A549 (cell line): ENCODE data around the gene SLC40A1. TPM values are rescaled to one million over a fixed set of nuclear protein-coding genes. Genes with fewer than 3 reads are reported as not detected.

Source experiments
- ATAC-seq, 2 experiments: fragments of 200-7000 bp in 1 of 2; fragments of >200 bp in 1 of 2; cut with Nextera tagmentation in 1 of 2; cut with Tn5 transposase in 1 of 2; 3 replicates each; pipeline versions ENCODE4 v1.8.0 to v1.9.1; 2018 to 2020; ENCODE audit warnings: mild to moderate bottlenecking in 1 of 2, moderate library complexity in 1 of 2
- CTCF ChIA-PET: fragments of 300-600 bp; sonication (Branson Sonifier 250); formaldehyde crosslinking; extraction: SDS; loops from one replicate; lab custom pipeline; 2021; ENCODE audit warnings: antibody characterized with exemption, inconsistent platforms; lab: Yijun Ruan, JAX
- POLR2A ChIA-PET: fragments of 350-600 bp; formaldehyde crosslinking; extraction: SDS; loops from one replicate; lab custom pipeline; 2021; ENCODE audit warnings: antibody characterized with exemption, inconsistent platforms; lab: Yijun Ruan, JAX
- DNase-seq, 2 experiments: peaks; one replicate each; pipeline versions ENCODE4 v3.0.0 to v3.0.0-alpha.2; 2011 to 2016; ENCODE audit warnings: low read depth in 1 of 2, low spot score in 1 of 2
- FAIRE-seq: peaks from 2 replicates; lab custom pipeline; 2011; peaks lifted over from hg19 to GRCh38; lab: Jason Lieb, UNC
- H3K27ac ChIP-seq, 2 experiments: fragments of >200 bp; sonication (Bioruptor Twin); formaldehyde crosslinking; 3 replicates each; pipeline ENCODE4 v1.5.1; 2016 to 2017
- H3K4me1 ChIP-seq: fragments of >200 bp; sonication (Bioruptor Twin); formaldehyde crosslinking; 3 replicates; pipeline ENCODE4 v1.6.1; 2016
- H3K4me2 ChIP-seq: fragments of >200 bp; sonication (Bioruptor Twin); formaldehyde crosslinking; 3 replicates; pipeline ENCODE4 v1.6.1; 2016
- H3K4me3 ChIP-seq: fragments of >200 bp; sonication (Bioruptor Twin); formaldehyde crosslinking; 3 replicates; pipeline ENCODE4 v1.5.1; 2016
- H3K9me3 ChIP-seq: fragments of >200 bp; sonication (Bioruptor Twin); formaldehyde crosslinking; 3 replicates; pipeline ENCODE4 v1.6.1; 2016
- FOSB ChIP-seq: fragments of 250-450 bp; sonication (Bioruptor Pico); IDR thresholded peaks from 2 replicates; pipeline ENCODE4 v1.5.0; 2020; ENCODE audit warnings: mild to moderate bottlenecking, moderate library complexity
- MAFK ChIP-seq: fragments of 450-650 bp; IDR thresholded peaks from 2 replicates; pipeline ENCODE4 v1.6.1; 2014; ENCODE audit not compliant: partially characterized antibody
- WGBS: methylation state at CpG from one replicate; pipeline ENCODE4 v1.1.6; 2017; ENCODE audit errors: missing lambda C conversion rate; 5-methylcytosine and 5-hydroxymethylcytosine counted together
- polyA plus RNA-seq, 4 experiments: library from polyadenylated mRNA; depleted of rRNA in 3 of 4; stranded (reverse); fragments of >200 nt; fragmentation: RNase III in 1 of 4; extraction: RNeasy Plus Mini Kit Qiagen cat#74134 plus additional on column Dnase treatment in 1 of 4; gene quantifications; 2 replicates in 3 of 4; 3 replicates in 1 of 4; pipeline ENCODE4 v1.2.3, GENCODE V29; 2011 to 2017

SLC40A1 gene
- polyA plus RNA-seq, 2 of the 4 experiments (the other 2 are of a cell fraction) = 8.2 to 12.3 TPM

DNA sequence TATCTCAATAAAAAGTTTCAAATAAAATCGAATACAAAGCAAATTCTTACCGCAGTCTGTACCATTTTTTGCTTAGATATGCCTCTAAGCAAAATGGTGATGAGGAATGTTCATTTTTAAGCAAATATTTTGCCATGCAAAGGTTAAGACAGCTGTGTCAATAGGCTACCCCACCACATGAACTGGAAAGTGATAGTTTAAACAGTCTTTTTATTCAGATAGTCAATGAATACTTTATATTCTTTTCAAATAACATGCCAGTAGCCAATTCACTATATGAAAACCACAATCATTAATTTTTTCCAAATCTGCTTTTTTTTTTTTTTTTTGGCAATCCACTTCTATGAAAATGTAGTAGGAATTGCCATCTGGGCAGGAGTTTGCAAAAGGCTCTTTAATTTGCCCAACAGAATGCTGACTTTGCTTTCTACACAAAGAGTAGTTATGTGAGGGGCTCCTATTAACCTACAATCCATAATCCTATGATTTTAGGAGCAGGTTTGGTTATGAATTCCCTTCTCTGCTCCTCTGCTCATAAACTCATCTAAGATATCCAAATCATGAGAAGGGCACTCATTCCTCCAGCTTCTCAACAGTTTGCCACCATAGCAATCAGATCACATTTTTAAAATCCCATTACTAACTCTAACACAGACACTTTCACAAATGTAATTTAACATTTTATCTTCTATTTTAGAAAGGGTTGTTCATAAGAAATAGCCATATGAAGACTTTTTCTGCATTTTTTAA lies 69.2 kb downstream of the SLC40A1 start:
- Histone ChIP-seq H3K4me2 (no peak overlapping the region), H3K27ac (no peak overlapping the region), H3K4me3 (no peak overlapping the region), H3K4me1 (peaks cover 7% of the 10 kb centered on the region; the same call in 2 of the 3 replicates), H3K9me3 (no peaks in the 10 kb centered on the region)
- WGBS = 61% methylated on average over 2 of the region's 2 CpGs
- no peak for TF ChIP-seq FOSB (CRISPR knock-in tag)
- peak; percentile 29 for TF ChIP-seq MAFK
- POLR2A ChIA-PET = interaction anchor here (0.9 kb wide), 1 partner anchor 69 kb away, joined by 7 read pairs; the partner anchor contains the start of gene SLC40A1
- ATAC-seq (no peak), FAIRE-seq (no peak), DNase-seq (no peak)
- CTCF ChIA-PET = no interaction called here

Other genes starting within 250 kb of the SLC40A1 start
- gene WDR75, start 139.3 kb downstream of the SLC40A1 start, polyA plus RNA-seq (2011; rRNA removed) = 122 and 152 TPM in 2 replicates
- gene WDR75, start 139.3 kb downstream of the SLC40A1 start, polyA plus RNA-seq (2017; fragmentation: RNase III; extraction: RNeasy Plus Mini Kit Qiagen cat#74134 plus additional on column Dnase treatment) = 53.5 to 65.5 TPM (median 53.6 TPM) in 3 replicates
- 47.7 and 69.0 TPM in 2 replicates for gene ASNSD1, start 80.7 kb upstream of the SLC40A1 start, polyA plus RNA-seq (2011; rRNA removed)
- gene ASNSD1, start 80.7 kb upstream of the SLC40A1 start, polyA plus RNA-seq (2017; fragmentation: RNase III; extraction: RNeasy Plus Mini Kit Qiagen cat#74134 plus additional on column Dnase treatment) = 45.9 to 52.1 TPM (median 47.9 TPM) in 3 replicates
- gene ANKAR, start 93.9 kb upstream of the SLC40A1 start, polyA plus RNA-seq (2011; rRNA removed) = 3.1 and 4.8 TPM in 2 replicates
- gene ANKAR, start 93.9 kb upstream of the SLC40A1 start, polyA plus RNA-seq (2017; fragmentation: RNase III; extraction: RNeasy Plus Mini Kit Qiagen cat#74134 plus additional on column Dnase treatment) = 1.7 to 2.3 TPM (median 2.2 TPM) in 3 replicates
- 13.3 and 14.4 TPM in 2 replicates for gene OSGEPL1, start 182.0 kb upstream of the SLC40A1 start, polyA plus RNA-seq (2011; rRNA removed)
- gene OSGEPL1, start 182.0 kb upstream of the SLC40A1 start, polyA plus RNA-seq (2017; fragmentation: RNase III; extraction: RNeasy Plus Mini Kit Qiagen cat#74134 plus additional on column Dnase treatment) = 8.2 to 9.0 TPM (median 8.6 TPM) in 3 replicates
- gene ORMDL1, start 203.6 kb upstream of the SLC40A1 start, polyA plus RNA-seq (2011; rRNA removed) = 100 and 106 TPM in 2 replicates
- gene ORMDL1, start 203.6 kb upstream of the SLC40A1 start, polyA plus RNA-seq (2017; fragmentation: RNase III; extraction: RNeasy Plus Mini Kit Qiagen cat#74134 plus additional on column Dnase treatment) = 50.3 to 53.1 TPM (median 51.5 TPM) in 3 replicates
- gene PMS1, start 203.7 kb upstream of the SLC40A1 start, polyA plus RNA-seq (2011; rRNA removed) = 21.2 and 28.9 TPM in 2 replicates
- 15.3 to 16.1 TPM (median 15.9 TPM) in 3 replicates for gene PMS1, start 203.7 kb upstream of the SLC40A1 start, polyA plus RNA-seq (2017; fragmentation: RNase III; extraction: RNeasy Plus Mini Kit Qiagen cat#74134 plus additional on column Dnase treatment)